ENCODE results near the gene PRKCD. TPM values are rescaled to one million over a fixed set of nuclear protein-coding genes. Genes with fewer than 3 reads are reported as not detected.

PRKCD gene
- total RNA-seq, 4 donors from 2014 or later, result 27.9 to 31.3 (median 29.3) TPM

- peaks cover 13% of the 10 kb centered on the region for H3K36me3 ChIP-seq
- DNase-seq (ENCODE audit: low spot score in 2 of 2), result no peak
- TF ChIP-seq POLR2AphosphoS5 (IDR thresholded peaks at IDR 0.05) (no peak), POLR2A (IDR thresholded peaks at IDR 0.05) (no peak), EP300 (IDR thresholded peaks at IDR 0.05) (no peak)
- TF ChIP-seq, protein P1, sequence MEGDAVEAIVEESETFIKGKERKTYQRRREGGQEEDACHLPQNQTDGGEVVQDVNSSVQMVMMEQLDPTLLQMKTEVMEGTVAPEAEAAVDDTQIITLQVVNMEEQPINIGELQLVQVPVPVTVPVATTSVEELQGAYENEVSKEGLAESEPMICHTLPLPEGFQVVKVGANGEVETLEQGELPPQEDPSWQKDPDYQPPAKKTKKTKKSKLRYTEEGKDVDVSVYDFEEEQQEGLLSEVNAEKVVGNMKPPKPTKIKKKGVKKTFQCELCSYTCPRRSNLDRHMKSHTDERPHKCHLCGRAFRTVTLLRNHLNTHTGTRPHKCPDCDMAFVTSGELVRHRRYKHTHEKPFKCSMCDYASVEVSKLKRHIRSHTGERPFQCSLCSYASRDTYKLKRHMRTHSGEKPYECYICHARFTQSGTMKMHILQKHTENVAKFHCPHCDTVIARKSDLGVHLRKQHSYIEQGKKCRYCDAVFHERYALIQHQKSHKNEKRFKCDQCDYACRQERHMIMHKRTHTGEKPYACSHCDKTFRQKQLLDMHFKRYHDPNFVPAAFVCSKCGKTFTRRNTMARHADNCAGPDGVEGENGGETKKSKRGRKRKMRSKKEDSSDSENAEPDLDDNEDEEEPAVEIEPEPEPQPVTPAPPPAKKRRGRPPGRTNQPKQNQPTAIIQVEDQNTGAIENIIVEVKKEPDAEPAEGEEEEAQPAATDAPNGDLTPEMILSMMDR (IDR thresholded peaks at IDR 0.05), result no peak
- no peak overlapping the region for H3K27ac ChIP-seq
- H3K4me1 ChIP-seq, result peaks cover 20% of the 10 kb centered on the region
- no peaks in the 10 kb centered on the region for H3K9me3 ChIP-seq
- H3K27me3 ChIP-seq, result no peaks in the 10 kb centered on the region
- WGBS, result 84% methylated on average over 7 of the region's 10 CpGs
- H3K4me3 ChIP-seq, result no peak overlapping the region
Observed at GRCh38 chr3:53195066-53195450, 34.0 kb downstream of the PRKCD start.

DNA sequence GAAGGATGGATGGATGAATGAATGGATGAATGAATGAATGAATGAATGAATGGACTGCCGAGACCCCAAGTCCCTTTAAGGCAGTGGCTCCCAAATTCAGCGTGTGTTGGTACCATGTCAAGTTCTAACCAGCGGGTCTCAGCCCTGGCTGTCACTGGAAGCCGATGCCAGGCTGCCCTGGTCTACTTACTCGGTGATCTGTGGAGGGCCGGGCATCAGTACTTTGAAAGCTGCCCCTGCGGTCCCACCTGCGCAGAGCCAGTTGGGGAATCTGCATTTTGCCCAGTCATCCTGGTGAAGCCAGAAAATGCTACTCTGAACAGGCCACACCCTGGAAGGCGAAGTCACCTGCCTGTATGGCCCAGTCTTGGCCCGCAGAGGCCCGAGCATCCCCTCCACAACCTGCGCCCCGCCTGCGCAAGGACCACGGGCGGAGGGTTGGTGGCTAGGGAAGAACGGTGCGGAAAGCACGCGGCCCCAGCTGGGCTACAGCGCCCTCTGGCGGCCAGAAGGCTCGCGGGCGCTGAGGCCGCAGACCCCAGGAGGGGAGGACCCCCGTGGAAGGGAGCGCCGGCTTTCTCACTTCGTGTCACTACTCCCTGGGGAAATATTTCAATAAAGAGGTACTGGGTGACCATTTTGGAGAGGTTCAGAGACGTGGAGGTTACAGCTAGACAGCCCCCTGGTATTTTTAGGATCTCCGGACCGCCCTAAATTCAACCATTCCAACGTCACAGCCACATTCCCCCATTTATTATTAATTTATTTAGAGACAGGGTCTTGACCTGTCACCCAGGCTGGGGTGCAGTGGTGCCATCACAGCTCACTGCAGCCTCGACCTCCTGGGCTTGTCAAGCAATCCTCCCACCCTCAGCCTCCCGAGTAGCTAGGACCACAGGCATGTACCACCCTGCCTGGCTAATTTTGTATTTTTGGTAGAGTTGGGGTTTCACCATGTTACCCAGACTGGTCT, 34.9 kb downstream of the PRKCD start:
- Histone ChIP-seq H3K27me3 (no peaks in the 10 kb centered on the region), H3K4me3 (no peak overlapping the region), H3K27ac (no peak overlapping the region), H3K36me3 (peaks cover 5% of the 10 kb centered on the region), H3K4me1 (peaks cover 20% of the 10 kb centered on the region), H3K9me3 (no peaks in the 10 kb centered on the region)
- TF ChIP-seq, protein P1 (IDR thresholded peaks at IDR 0.05), result peak; percentile 91 to 97
- TF ChIP-seq EP300 (IDR thresholded peaks at IDR 0.05), result no peak
- DNase-seq (ENCODE audit: low spot score in 2 of 2), result no peak
- whole genome bisulfite sequencing, result 31% methylated on average over 26 of the region's 36 CpGs

DNA sequence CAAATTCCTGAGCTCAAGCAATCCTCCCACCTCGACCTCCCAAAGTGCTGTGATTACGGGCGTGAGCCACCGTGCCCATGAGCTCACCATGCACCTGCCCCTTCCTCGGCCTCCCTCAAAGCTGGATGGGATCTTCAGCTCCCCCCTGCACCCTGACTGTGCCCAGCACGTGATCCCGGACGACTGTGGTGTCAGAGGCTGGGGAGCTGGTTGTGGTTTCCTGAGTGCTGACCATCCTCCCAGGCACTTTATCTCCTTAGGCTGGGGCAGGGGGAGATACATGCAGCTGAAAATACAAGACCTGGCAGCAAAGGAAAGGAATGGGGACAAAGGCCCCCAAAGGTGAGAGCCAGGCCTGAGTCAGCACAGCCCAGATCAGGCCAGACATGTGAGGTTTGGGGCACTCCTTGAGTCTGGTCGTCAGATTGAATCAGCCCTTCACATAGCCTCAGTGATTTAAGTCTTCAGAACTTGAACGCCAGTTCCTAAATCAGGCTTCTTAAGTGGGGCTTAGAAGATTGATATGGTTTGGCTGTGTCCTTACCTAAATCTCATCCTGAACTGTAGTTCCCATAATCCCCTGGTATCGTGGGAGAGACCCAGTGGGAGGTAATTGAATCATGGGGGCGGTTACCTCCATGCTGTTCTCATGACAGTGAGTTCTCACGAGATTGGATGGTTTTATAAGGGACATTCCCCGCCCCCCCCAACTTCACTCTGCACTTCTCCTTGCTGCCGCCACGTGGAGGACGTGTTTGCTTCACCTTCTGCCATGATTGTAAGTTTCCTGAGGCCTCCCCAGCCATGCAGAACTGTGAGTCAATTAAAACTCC, 35.8 kb downstream of the PRKCD start:
- no peak for DNase-seq (ENCODE audit: low spot score in 2 of 2)
- Histone ChIP-seq H3K4me1 (peaks cover 18% of the 10 kb centered on the region), H3K27me3 (no peaks in the 10 kb centered on the region), H3K36me3 (peaks cover 2% of the 10 kb centered on the region), H3K27ac (no peak overlapping the region), H3K4me3 (no peak overlapping the region), H3K9me3 (no peaks in the 10 kb centered on the region)
- 67% methylated on average over 14 of the region's 17 CpGs for WGBS
- TF ChIP-seq, protein P1 (IDR thresholded peaks at IDR 0.05), result no peak
- no peak for TF ChIP-seq POLR2A (IDR thresholded peaks at IDR 0.05)
- TF ChIP-seq POLR2AphosphoS5 (IDR thresholded peaks at IDR 0.05), result no peak
- no peak for TF ChIP-seq EP300 (IDR thresholded peaks at IDR 0.05)

DNA sequence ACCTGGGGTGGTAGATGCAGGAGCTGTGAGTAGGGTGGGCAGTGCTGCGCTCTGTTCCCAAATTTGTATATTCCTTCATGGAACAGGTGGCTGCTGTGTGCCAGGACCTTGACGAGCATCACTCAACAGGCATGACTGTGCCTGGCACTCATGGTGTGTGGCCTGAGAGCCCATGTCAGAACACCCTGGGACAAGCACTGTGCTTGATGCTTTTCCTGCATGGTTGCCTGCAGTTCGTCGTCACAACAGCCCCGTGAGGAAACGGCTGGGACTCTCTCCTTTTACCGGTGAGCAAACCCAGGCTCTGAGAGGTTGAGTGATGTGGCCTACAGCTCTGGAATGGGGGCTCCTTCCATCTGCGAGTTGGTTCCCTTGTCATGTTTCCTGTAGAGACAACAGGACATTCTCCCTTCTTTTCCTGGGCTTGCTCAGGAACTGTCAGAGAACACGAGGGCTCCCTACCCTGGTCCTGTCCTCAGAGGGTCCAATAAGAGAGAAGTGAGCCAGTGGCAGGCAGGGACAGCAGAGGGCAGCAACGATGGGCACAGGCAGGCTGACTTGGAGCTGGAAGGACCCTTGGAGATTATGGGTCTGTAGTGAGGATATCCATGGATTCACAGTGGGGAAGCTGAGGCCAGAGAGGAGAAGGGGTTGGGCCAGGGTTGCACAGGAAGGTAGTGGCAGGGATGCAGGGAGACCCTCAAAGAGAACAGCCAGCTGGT, 37.4 kb downstream of the PRKCD start:
- WGBS, result 65% methylated on average over 10 of the region's 10 CpGs

More for the DNA sequence above, 37.4 kb downstream of the PRKCD start:
- H3K27me3 ChIP-seq, result no peaks in the 10 kb centered on the region
- no peaks in the 10 kb centered on the region for H3K36me3 ChIP-seq
- no peak overlapping the region for H3K4me3 ChIP-seq
- no peak overlapping the region for H3K27ac ChIP-seq
- TF ChIP-seq EP300 (IDR thresholded peaks at IDR 0.05) (no peak), POLR2AphosphoS5 (IDR thresholded peaks at IDR 0.05) (no peak), POLR2A (IDR thresholded peaks at IDR 0.05) (no peak)
- TF ChIP-seq, protein P1 (IDR thresholded peaks at IDR 0.05), result no peak
- no peaks in the 10 kb centered on the region for H3K9me3 ChIP-seq
- no peak for DNase-seq (ENCODE audit: low spot score in 2 of 2)
- H3K4me1 ChIP-seq, result peaks cover 10% of the 10 kb centered on the region
